Esophagus squamous epithelium (tissue), 5 donors: ENCODE results near the gene ZNF407. TPM values are rescaled to one million over a fixed set of nuclear protein-coding genes. Genes with fewer than 3 reads are reported as not detected.

Experiments
- DNase-seq: peaks from one replicate; lab custom pipeline; 2025; lab: John Stamatoyannopoulos, UW
- H3K27ac ChIP-seq, 4 donors: fragments of 200-600 bp; sonication (generic); one replicate each; pipeline ENCODE4 v1.5.1; 2016 to 2019; ENCODE audit warnings: mild to moderate bottlenecking in 1 of 4
- H3K27me3 ChIP-seq, 4 donors: fragments of 200-600 bp; sonication (generic); 1 replicate in 3 of 4; 2 replicates in 1 of 4; pipeline versions ENCODE4 v1.5.1 to v1.6.0; 2017 to 2021; ENCODE audit warnings: antibody characterized with exemption in 1 of 4
- H3K36me3 ChIP-seq, 3 donors: fragments of 200-600 bp; sonication (generic); one replicate each; pipeline ENCODE4 v1.5.1; 2016 to 2019
- H3K4me1 ChIP-seq, 3 donors: fragments of 200-600 bp; sonication (generic); one replicate each; pipeline ENCODE4 v1.5.1; 2017 to 2019
- H3K4me3 ChIP-seq, 4 donors: fragments of 200-600 bp; sonication (generic); 1 replicate in 3 of 4; 2 replicates in 1 of 4; pipeline ENCODE4 v1.5.1; 2016 to 2019; ENCODE audit warnings: mild to moderate bottlenecking in 2 of 4, moderate library complexity in 1 of 4
- H3K9me3 ChIP-seq, 3 donors: fragments of 200-600 bp; sonication (generic); one replicate each; pipeline ENCODE4 v1.5.1; 2016 to 2019
- CTCF ChIP-seq, 6 experiments: fragments of 450-650 bp in 4 of 6; fragments of 200-600 bp in 2 of 6; sonication (generic) in 2 of 6; IDR thresholded peaks; one replicate each; pipeline ENCODE4 v1.5.1; 2016 to 2019; ENCODE audit warnings: antibody characterized with exemption in 6 of 6, mild to moderate bottlenecking in 4 of 6, moderate library complexity in 4 of 6
- POLR2A ChIP-seq, 4 donors: fragments of 450-650 bp; IDR thresholded peaks; one replicate each; pipeline ENCODE4 v1.6.1; 2017; ENCODE audit warnings: antibody characterized with exemption in 4 of 4, mild to moderate bottlenecking in 4 of 4, moderate library complexity in 3 of 4
- WGBS, 2 donors: methylation state at CpG; one replicate each; pipeline ENCODE4 v1.1.5; 2018; 5-methylcytosine and 5-hydroxymethylcytosine counted together
- intact Hi-C: fragments of 100-400 bp; cut with DNase I; formaldehyde crosslinking; loops from one replicate; pipeline ENCODE4 v1.15.0; 2022
- total RNA-seq, 4 donors: library from RNA; depleted of rRNA; stranded (reverse); fragments of >200 nt; gene quantifications; one replicate each; pipeline ENCODE4 v1.1.0, GENCODE V29; 2016
- donor health status: DM: yes; HTN: yes; CAD: no.

Gene ZNF407
- total RNA-seq, 4 donors from 2014 or later = 6.4 to 21.2 (median 13.1) TPM

- Histone ChIP-seq H3K9me3 (no peaks in the 10 kb centered on the region), H3K36me3 (no peaks in the 10 kb centered on the region), H3K27me3 (no peaks in the 10 kb centered on the region), H3K27ac (no peak overlapping the region), H3K4me1 (no peaks in the 10 kb centered on the region), H3K4me3 (no peak overlapping the region)
- DNase-seq = no peak
- 30 to 56% methylated on average over 1 of the region's 1 CpG for WGBS, 2 donors
- no peak for TF ChIP-seq CTCF (IDR thresholded peaks at IDR 0.05)
- TF ChIP-seq POLR2A (IDR thresholded peaks at IDR 0.05) = no peak
- intact Hi-C loops = no loop called here
Observed at GRCh38 chr18:74972354-74972753, 374.7 kb downstream of the ZNF407 start.

- Histone ChIP-seq H3K9me3 (no peaks in the 10 kb centered on the region), H3K4me3 (no peak overlapping the region), H3K27me3 (no peaks in the 10 kb centered on the region), H3K27ac (no peak overlapping the region), H3K4me1 (no peaks in the 10 kb centered on the region), H3K36me3 (no peaks in the 10 kb centered on the region)
- 87 to 93% methylated on average over 5 of the region's 5 CpGs for WGBS, 2 donors
- intact Hi-C loops = no loop called here
- no peak for TF ChIP-seq CTCF (IDR thresholded peaks at IDR 0.05)
- TF ChIP-seq POLR2A (IDR thresholded peaks at IDR 0.05) = no peak
- DNase-seq = no peak
Observed at GRCh38 chr18:74975001-74975400, 377.3 kb downstream of the ZNF407 start.

GRCh38 chr18:74976331-74976909 is 378.8 kb downstream of the ZNF407 start:
- intact Hi-C loops = no loop called here
- DNase-seq = no peak
- H3K9me3 ChIP-seq = no peaks in the 10 kb centered on the region
- WGBS, 2 donors = 55 to 73% methylated on average over 10 to 11 of the region's 11 CpGs
- peaks cover 0 to 6% (median 0%) of the 10 kb centered on the region in 3 donors for H3K36me3 ChIP-seq
- no peak overlapping the region for H3K27ac ChIP-seq
- H3K27me3 ChIP-seq = no peaks in the 10 kb centered on the region
- TF ChIP-seq CTCF (IDR thresholded peaks at IDR 0.05) (no peak), POLR2A (IDR thresholded peaks at IDR 0.05) (no peak)
- H3K4me1 ChIP-seq = no peaks in the 10 kb centered on the region
- no peak overlapping the region for H3K4me3 ChIP-seq

GRCh38 chr18:74977041-74977440 is 379.4 kb downstream of the ZNF407 start:
- WGBS, 2 donors = 86 to 89% methylated on average over 2 of the region's 2 CpGs

More at GRCh38 chr18:74977041-74977440, 379.4 kb downstream of the ZNF407 start:
- peaks cover 0 to 6% (median 0%) of the 10 kb centered on the region in 3 donors for H3K36me3 ChIP-seq
- intact Hi-C loops = no loop called here
- no peak for DNase-seq
- no peak overlapping the region for H3K27ac ChIP-seq
- no peak overlapping the region for H3K4me3 ChIP-seq
- no peaks in the 10 kb centered on the region for H3K27me3 ChIP-seq
- no peak for TF ChIP-seq CTCF (IDR thresholded peaks at IDR 0.05)
- TF ChIP-seq POLR2A (IDR thresholded peaks at IDR 0.05) = no peak
- no peaks in the 10 kb centered on the region for H3K4me1 ChIP-seq
- H3K9me3 ChIP-seq = no peaks in the 10 kb centered on the region
